ENCODE measurements around the gene RELB. TPM values are rescaled to one million over a fixed set of nuclear protein-coding genes. Genes with fewer than 3 reads are reported as not detected.

Gene RELB
- total and polyA plus RNA-seq, 9 of the 15 experiments (the other 6 are each of a cell fraction or from before 2014, with no cell fraction given) = 0.15 to 1.1 (median 0.28) TPM; not detected in 2

- TF ChIP-seq ELF4 (CRISPR knock-in tag; IDR thresholded peaks at IDR 0.05) (no peak), ZNF134 (CRISPR knock-in tag; conservative IDR thresholded peaks at IDR 0.05) (no peak), FOXK1 (CRISPR knock-in tag; IDR thresholded peaks at IDR 0.05; ENCODE audit: borderline replicate concordance) (0 out of 2 replicates have a peak, but pooled peaks have one; percentile 28), ERF (CRISPR knock-in tag; IDR thresholded peaks at IDR 0.05) (0 out of 2 replicates have a peak, but pooled peaks have one; percentile 23), FOXP1 (CRISPR knock-in tag; IDR thresholded peaks at IDR 0.05) (no peak), ZNF695 (CRISPR knock-in tag; IDR thresholded peaks at IDR 0.05) (no peak), BRD4 (IDR thresholded peaks at IDR 0.05) (0 out of 2 replicates have a peak, but pooled peaks have one; percentile 64), ZNF143 (CRISPR knock-in tag; IDR thresholded peaks at IDR 0.05) (peak; percentile 38; the same call in 1 of the 2 replicates), POLR2AphosphoS5 (IDR thresholded peaks at IDR 0.05; ENCODE audit: control insufficient read depth, insufficient read depth, low read depth, low read length) (no peak), FOXA3 (CRISPR knock-in tag; conservative IDR thresholded peaks at IDR 0.05 in 1 of 2, IDR thresholded peaks at IDR 0.05 in 1 of 2) (0 out of 4 replicates have a peak, but pooled peaks of 1 of the 2 experiments have one; percentile 20), ZNF639 (CRISPR knock-in tag; conservative IDR thresholded peaks at IDR 0.05 in 1 of 2, IDR thresholded peaks at IDR 0.05 in 1 of 2) (peak in 1 of 2 experiments; percentile 67; a peak in 1 of 4 replicates), PKNOX1 (IDR thresholded peaks at IDR 0.05) (peak; percentile 42; the same call in 1 of the 2 replicates), KAT7 (CRISPR knock-in tag; IDR thresholded peaks at IDR 0.05; ENCODE audit: borderline replicate concordance) (0 out of 2 replicates have a peak, but pooled peaks have one; percentile 60), ETS2 (tag; IDR thresholded peaks at IDR 0.05; ENCODE audit: borderline replicate concordance, poor library complexity, severe bottlenecking) (no peak), GATAD2A (IDR thresholded peaks at IDR 0.05) (no peak)
Measured at GRCh38 chr19:44955505-44956439, 45.5 kb upstream of the RELB start (continued).

All from K562 (cell line).